Measurements from ENCODE around the gene PARN. TPM values are rescaled to one million over a fixed set of nuclear protein-coding genes. Genes with fewer than 3 reads are reported as not detected.

PARN gene
- total RNA-seq, 2 experiments from 2014 or later, result 43.0 to 45.6 TPM

DNA sequence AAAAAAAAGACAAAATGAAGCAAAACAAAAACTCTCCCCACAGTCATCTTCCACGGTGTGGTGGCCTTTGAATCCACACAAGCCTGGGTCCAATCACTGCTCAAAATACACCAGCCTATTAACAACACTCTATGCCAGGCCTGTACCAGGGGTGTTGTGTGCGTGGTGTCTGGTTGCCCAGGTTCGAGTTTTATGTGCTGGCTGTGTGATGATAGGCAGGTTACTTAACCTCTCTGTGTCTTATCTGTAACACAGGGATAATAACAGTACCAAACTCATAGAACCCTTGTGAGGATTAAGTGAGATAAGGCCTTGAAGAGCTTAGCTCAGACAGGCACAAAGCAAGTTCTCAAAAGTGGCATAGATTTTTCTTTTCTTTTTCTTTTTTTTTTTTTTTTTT lies 235.2 kb downstream of the PARN start:
- Mint-ChIP-seq H3K4me1 (ENCODE audit: low read depth) (no peaks in the 10 kb centered on the region), H3K9me3 (no peaks in the 10 kb centered on the region), H3K4me3 (no peak overlapping the region), H3K27me3 (no peaks in the 10 kb centered on the region), H3K27ac (no peak overlapping the region), H3K36me3 (ENCODE audit: low read depth) (no peaks in the 10 kb centered on the region)
- intact Hi-C loops (cut with micrococcal nuclease), result no loop called here
- ChIA-PET CTCF (no interaction called here), POLR2A (no interaction called here)
- TF ChIP-seq, protein P1, sequence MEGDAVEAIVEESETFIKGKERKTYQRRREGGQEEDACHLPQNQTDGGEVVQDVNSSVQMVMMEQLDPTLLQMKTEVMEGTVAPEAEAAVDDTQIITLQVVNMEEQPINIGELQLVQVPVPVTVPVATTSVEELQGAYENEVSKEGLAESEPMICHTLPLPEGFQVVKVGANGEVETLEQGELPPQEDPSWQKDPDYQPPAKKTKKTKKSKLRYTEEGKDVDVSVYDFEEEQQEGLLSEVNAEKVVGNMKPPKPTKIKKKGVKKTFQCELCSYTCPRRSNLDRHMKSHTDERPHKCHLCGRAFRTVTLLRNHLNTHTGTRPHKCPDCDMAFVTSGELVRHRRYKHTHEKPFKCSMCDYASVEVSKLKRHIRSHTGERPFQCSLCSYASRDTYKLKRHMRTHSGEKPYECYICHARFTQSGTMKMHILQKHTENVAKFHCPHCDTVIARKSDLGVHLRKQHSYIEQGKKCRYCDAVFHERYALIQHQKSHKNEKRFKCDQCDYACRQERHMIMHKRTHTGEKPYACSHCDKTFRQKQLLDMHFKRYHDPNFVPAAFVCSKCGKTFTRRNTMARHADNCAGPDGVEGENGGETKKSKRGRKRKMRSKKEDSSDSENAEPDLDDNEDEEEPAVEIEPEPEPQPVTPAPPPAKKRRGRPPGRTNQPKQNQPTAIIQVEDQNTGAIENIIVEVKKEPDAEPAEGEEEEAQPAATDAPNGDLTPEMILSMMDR (IDR thresholded peaks at IDR 0.05), result no peak
- DNase-seq (no peak), ATAC-seq (no peak)

DNA sequence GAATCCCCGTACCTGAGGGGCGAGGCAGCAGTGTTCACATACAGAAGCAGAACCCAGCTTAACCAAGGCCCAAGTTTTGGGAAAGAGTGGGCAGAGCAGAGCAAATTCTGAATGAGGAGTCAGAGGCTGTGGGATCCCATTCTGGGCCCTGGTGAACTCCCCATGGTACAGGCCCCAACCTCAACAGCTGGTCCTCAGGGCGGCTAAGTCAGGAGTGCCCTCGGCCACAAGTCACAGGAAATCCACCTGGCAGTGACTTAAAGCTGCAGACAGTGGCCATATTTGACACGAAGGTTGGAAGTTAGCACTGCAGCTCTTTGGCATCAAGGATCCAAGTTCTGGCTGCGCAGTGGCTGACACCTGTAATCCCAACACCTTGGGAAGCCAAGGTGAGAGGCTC lies 237.1 kb downstream of the PARN start:
- DNase-seq, result no peak
- Mint-ChIP-seq H3K9me3 (no peaks in the 10 kb centered on the region), H3K27me3 (no peaks in the 10 kb centered on the region), H3K27ac (no peak overlapping the region), H3K36me3 (ENCODE audit: low read depth) (no peaks in the 10 kb centered on the region), H3K4me3 (no peak overlapping the region), H3K4me1 (ENCODE audit: low read depth) (no peaks in the 10 kb centered on the region)
- intact Hi-C loops (cut with micrococcal nuclease), result no loop called here
- no peak for ATAC-seq
- ChIA-PET CTCF (interaction anchor here (0.6 kb wide), 2 partner anchors 134 to 136 kb away, joined by 3 read pairs; no protein-coding TSS in a partner anchor), POLR2A (no interaction called here)
- TF ChIP-seq, protein P1 (IDR thresholded peaks at IDR 0.05), result no peak

DNA sequence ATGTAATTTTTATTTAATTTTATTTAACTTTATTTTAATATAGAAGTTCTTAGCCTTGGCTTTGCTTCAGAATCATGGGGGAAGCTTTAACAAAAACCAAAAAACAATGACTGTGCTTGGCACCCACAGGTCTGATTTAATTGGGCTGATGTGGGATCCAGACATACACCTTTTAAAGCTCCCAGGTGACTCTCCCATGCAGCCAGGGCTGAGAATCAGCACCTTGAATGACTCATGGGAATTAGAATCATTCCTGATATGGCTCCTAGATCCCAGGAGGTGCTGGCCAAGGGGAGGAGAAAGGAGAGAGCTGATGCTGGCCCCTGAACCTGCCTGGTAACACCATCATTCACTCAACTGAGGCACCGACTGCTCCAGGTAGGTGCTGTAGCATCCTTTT lies 240.7 kb downstream of the PARN start:
- no peak overlapping the region for H3K27ac Mint-ChIP-seq
- POLR2A ChIA-PET, result interaction anchor here (0.6 kb wide), 1 partner anchor 15 kb away, joined by 3 read pairs; no protein-coding TSS in a partner anchor
- ATAC-seq (no peak), DNase-seq (no peak)
- CTCF ChIA-PET, result no interaction called here
- no peaks in the 10 kb centered on the region for H3K4me1 Mint-ChIP-seq (ENCODE audit: low read depth)
- TF ChIP-seq, protein P1 (IDR thresholded peaks at IDR 0.05), result no peak
- no peak overlapping the region for H3K4me3 Mint-ChIP-seq
- H3K27me3 Mint-ChIP-seq, result no peaks in the 10 kb centered on the region
- H3K36me3 Mint-ChIP-seq (ENCODE audit: low read depth), result no peaks in the 10 kb centered on the region
- no peaks in the 10 kb centered on the region for H3K9me3 Mint-ChIP-seq
- intact Hi-C loops (cut with micrococcal nuclease), result no loop called here

DNA sequence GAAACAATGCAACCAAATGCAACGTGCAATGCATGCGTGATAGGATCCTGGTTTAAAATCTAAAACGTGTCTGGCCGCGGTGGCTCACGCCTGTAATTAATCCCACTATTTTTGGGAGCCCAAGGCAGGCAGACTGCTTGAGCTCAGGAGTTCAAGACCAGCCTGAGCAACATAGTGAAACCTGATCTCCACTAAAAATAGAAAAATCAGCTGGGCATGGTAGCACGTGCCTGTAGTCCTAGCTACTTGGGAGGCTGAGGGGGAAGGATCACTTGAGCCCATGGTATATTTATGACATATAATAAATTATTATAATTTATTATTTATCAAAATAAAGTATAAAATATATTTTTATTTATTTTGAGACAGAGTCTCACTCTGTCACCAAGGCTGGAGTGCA lies 241.8 kb downstream of the PARN start:
- ChIA-PET POLR2A (no interaction called here), CTCF (no interaction called here)
- TF ChIP-seq, protein P1 (IDR thresholded peaks at IDR 0.05), result no peak
- no peaks in the 10 kb centered on the region for H3K36me3 Mint-ChIP-seq (ENCODE audit: low read depth)
- H3K4me3 Mint-ChIP-seq, result no peak overlapping the region
- H3K9me3 Mint-ChIP-seq, result no peaks in the 10 kb centered on the region
- H3K27me3 Mint-ChIP-seq, result no peaks in the 10 kb centered on the region
- no peak for DNase-seq
- no peak for ATAC-seq
- no peaks in the 10 kb centered on the region for H3K4me1 Mint-ChIP-seq (ENCODE audit: low read depth)
- intact Hi-C loops (cut with micrococcal nuclease), result no loop called here
- H3K27ac Mint-ChIP-seq, result no peak overlapping the region

DNA sequence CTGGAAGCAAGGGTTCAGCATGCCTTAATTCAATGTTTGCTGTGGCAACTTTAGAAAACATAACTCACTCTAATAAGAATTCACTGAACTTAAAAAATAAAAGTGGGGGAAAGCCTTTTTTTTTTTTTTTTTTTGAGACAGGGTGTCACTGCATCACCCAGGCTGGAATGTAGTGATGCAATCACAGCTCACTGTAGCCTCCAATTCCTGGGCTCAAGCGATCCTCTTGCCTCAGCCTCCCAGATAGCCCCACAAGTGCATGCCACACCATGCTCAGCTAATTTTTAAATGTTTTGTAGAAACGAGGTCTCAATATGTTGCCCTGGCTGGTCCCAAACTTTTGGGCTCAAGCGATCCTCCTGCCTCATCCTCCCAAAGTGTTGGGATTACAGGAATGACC lies 243.9 kb downstream of the PARN start:
- Mint-ChIP-seq H3K27me3 (no peaks in the 10 kb centered on the region), H3K27ac (no peak overlapping the region), H3K4me1 (ENCODE audit: low read depth) (no peaks in the 10 kb centered on the region), H3K36me3 (ENCODE audit: low read depth) (no peaks in the 10 kb centered on the region), H3K9me3 (no peaks in the 10 kb centered on the region), H3K4me3 (no peak overlapping the region)
- intact Hi-C loops (cut with micrococcal nuclease), result no loop called here
- ChIA-PET POLR2A (no interaction called here), CTCF (no interaction called here)
- ATAC-seq, result no peak
- no peak for DNase-seq
- TF ChIP-seq, protein P1 (IDR thresholded peaks at IDR 0.05), result no peak

Other genes starting within 250 kb of the PARN start
- 10 to 100 TPM; 53.4 to 58.4 TPM for gene BFAR, start 2.7 kb upstream of the PARN start, total RNA-seq
- gene PLA2G10, start 64.0 kb upstream of the PARN start, total RNA-seq, result not detected
- gene NPIPA3, start 73.2 kb upstream of the PARN start, total RNA-seq, result 1 to 10 TPM; 3.0 to 3.5 TPM
- gene NPIPA2, start 112.3 kb upstream of the PARN start, total RNA-seq, result 1 to 10 TPM; 2.0 to 4.1 TPM
- gene NOMO1, start 203.5 kb upstream of the PARN start, total RNA-seq, result 10 to 100 TPM; 39.8 to 40.5 TPM